ENCODE measurements around the gene CLRN2. TPM values are rescaled to one million over a fixed set of nuclear protein-coding genes. Genes with fewer than 3 reads are reported as not detected.

Gene CLRN2
- total RNA-seq, 1 experiment from 2014 or later, result not detected

DNA sequence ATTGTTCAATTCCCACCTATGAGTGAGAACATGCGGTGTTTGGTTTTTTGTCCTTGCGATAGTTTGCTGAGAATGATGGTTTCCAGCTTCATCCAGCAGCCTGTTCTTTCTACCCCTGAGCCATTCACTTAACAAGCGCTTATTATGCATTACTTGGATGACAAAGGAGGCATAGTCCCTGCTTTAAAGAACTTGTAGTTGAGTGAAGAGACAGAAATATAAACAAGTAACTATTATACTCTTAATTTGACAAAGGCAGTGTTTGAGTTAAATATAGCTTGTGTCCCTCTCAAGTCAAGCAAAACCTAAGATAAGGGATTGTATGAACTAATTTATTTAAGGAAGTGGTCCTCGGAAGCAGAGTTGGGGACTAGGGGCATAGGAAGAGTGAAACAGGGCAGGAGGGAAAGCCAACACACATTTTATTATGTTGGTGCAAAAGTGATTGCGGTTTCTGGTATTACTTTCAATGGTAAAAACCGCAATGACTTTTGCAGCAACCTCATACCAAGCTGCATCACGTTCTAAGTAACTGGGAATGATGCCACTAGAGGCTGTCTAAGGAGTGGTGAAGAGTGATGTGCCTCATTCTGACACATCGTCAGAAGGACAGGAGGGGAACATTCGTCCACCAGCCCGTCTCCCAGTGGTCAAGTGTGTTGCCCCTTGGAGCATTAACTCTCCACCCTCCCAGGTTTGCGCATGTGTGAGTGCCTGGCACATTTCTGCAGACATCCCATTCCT lies 44.9 kb upstream of the CLRN2 start (continued):
- TF ChIP-seq ZFX (IDR thresholded peaks at IDR 0.05) (no peak), YY1 (IDR thresholded peaks at IDR 0.05; ENCODE audit: extremely low read depth, insufficient replicate concordance, low read depth, low read length) (no peak), EZH2phosphoT487 (IDR thresholded peaks at IDR 0.05; ENCODE audit: borderline replicate concordance) (no peak), SP1 (IDR thresholded peaks at IDR 0.05; ENCODE audit: low read depth) (no peak)

- Histone ChIP-seq H3K27ac (ENCODE audit: low read depth, low read length) (no peak overlapping the region), H2AFZ (ENCODE audit: low read depth, low read length, poor library complexity, severe bottlenecking) (no peak overlapping the region), H3K36me3 (ENCODE audit: control insufficient read depth in 1 of 2, insufficient read depth in 2 of 2, low read length in 2 of 2) (no peaks in the 10 kb centered on the region), H3K9me2 (ENCODE audit: insufficient read depth) (no peaks in the 10 kb centered on the region), H3K79me2 (ENCODE audit: insufficient read depth, low read length) (no peaks in the 10 kb centered on the region), H4K20me1 (ENCODE audit: insufficient read depth) (no peaks in the 10 kb centered on the region), H3K9me3 (ENCODE audit: control insufficient read depth in 1 of 2, insufficient read depth in 1 of 2, low read depth in 1 of 2, low read length in 2 of 2) (no peaks in the 10 kb centered on the region), H3K4me3 (replicated peaks in 1 of 2; ENCODE audit: low read depth in 1 of 2, low read length in 2 of 2) (no peak overlapping the region), H3K27me3 (ENCODE audit: insufficient read depth, low read length) (no peaks in the 10 kb centered on the region), H3K4me2 (ENCODE audit: low read length) (no peak overlapping the region), H3K9ac (ENCODE audit: low read length) (no peak overlapping the region), H3K4me1 (ENCODE audit: control insufficient read depth in 1 of 2, insufficient read depth in 2 of 2, low read length in 2 of 2) (peaks cover 0 to 3% of the 10 kb centered on the region in 2 experiments; a peak in 2 of 4 replicates)
- CTCF ChIA-PET, result no interaction called here
- no TSS peak for BruUV-seq (replicated peaks)
- RAD21 ChIA-PET (ENCODE audit: low non-redundant PET in 1 of 2, low total read pairs in 2 of 2, uncharacterized antibody in 2 of 2, unreplicated experiment in 2 of 2), result no interaction called here
- no peak for TF ChIP-seq FOSL1 (IDR thresholded peaks at IDR 0.05; ENCODE audit: low read depth)
- no peak for TF ChIP-seq SP1 (IDR thresholded peaks at IDR 0.05; ENCODE audit: low read depth)
- TF ChIP-seq SRF (IDR thresholded peaks at IDR 0.05; ENCODE audit: low read depth), result no peak
- TF ChIP-seq RAD21 (IDR thresholded peaks at IDR 0.05; ENCODE audit: low read depth), result no peak
- TF ChIP-seq, protein P1, sequence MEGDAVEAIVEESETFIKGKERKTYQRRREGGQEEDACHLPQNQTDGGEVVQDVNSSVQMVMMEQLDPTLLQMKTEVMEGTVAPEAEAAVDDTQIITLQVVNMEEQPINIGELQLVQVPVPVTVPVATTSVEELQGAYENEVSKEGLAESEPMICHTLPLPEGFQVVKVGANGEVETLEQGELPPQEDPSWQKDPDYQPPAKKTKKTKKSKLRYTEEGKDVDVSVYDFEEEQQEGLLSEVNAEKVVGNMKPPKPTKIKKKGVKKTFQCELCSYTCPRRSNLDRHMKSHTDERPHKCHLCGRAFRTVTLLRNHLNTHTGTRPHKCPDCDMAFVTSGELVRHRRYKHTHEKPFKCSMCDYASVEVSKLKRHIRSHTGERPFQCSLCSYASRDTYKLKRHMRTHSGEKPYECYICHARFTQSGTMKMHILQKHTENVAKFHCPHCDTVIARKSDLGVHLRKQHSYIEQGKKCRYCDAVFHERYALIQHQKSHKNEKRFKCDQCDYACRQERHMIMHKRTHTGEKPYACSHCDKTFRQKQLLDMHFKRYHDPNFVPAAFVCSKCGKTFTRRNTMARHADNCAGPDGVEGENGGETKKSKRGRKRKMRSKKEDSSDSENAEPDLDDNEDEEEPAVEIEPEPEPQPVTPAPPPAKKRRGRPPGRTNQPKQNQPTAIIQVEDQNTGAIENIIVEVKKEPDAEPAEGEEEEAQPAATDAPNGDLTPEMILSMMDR (IDR thresholded peaks at IDR 0.05 in 2 of 3, conservative IDR thresholded peaks at IDR 0.05 in 1 of 3; ENCODE audit: borderline replicate concordance in 1 of 3, insufficient read depth in 1 of 3, low read depth in 2 of 3, low read length in 2 of 3), result no peak
- DNase-seq (ENCODE audit: low read depth, low spot score) (no peak), ATAC-seq (no peak)
- intact Hi-C loops (cut with micrococcal nuclease), result no loop called here
- POLR2A ChIA-PET, result no interaction called here
These were observed 39.5 kb upstream of the CLRN2 start for GRCh38 chr4:17475481-17475880.

Data from HCT116 (cell line).